H9 (cell line): ENCODE measurements around the gene ARPC5L. TPM values are rescaled to one million over a fixed set of nuclear protein-coding genes. Genes with fewer than 3 reads are reported as not detected.

Experiments used
- DNase-seq: peaks from one replicate; pipeline ENCODE4 v3.0.0-alpha.2; 2017
- H2AFZ ChIP-seq: one replicate; pipeline ENCODE4 v1.6.1; 2013; ENCODE audit warnings: mild to moderate bottlenecking, low read length, control low read depth, moderate library complexity
- H2AK5ac ChIP-seq: 2 replicates; pipeline ENCODE4 v1.6.1; 2013; ENCODE audit warnings: low read length, control low read depth, mixed read lengths; ENCODE audit not compliant: insufficient read length
- H2BK120ac ChIP-seq: one replicate; pipeline ENCODE4 v1.6.1; 2013; ENCODE audit warnings: low read depth, mild to moderate bottlenecking, low read length, control low read depth, inconsistent platforms; ENCODE audit not compliant: poor library complexity, severe bottlenecking
- H2BK12ac ChIP-seq: 2 replicates; pipeline ENCODE4 v1.6.1; 2013; ENCODE audit warnings: low read length, control low read depth, mixed read lengths, low read depth; ENCODE audit not compliant: insufficient read length
- H2BK15ac ChIP-seq: 2 replicates; pipeline ENCODE4 v1.6.1; 2013; ENCODE audit warnings: low read depth, low read length, control low read depth
- H2BK20ac ChIP-seq: one replicate; pipeline ENCODE4 v1.6.1; 2013; ENCODE audit warnings: low read depth, mild to moderate bottlenecking, low read length, control low read depth, inconsistent platforms; ENCODE audit not compliant: poor library complexity, severe bottlenecking
- H2BK5ac ChIP-seq: 2 replicates; pipeline ENCODE4 v1.6.1; 2013; ENCODE audit warnings: low read length, control low read depth, mixed read lengths; ENCODE audit not compliant: insufficient read length
- H3K14ac ChIP-seq: 2 replicates; pipeline ENCODE4 v1.6.1; 2013; ENCODE audit warnings: low read length, control low read depth; ENCODE audit not compliant: insufficient read depth
- H3K18ac ChIP-seq: 2 replicates; pipeline ENCODE4 v1.6.1; 2013; ENCODE audit warnings: low read depth, mild to moderate bottlenecking, mixed read lengths, low read length, control low read depth; ENCODE audit not compliant: insufficient read length
- H3K23ac ChIP-seq: 2 replicates; pipeline ENCODE4 v1.6.1; 2013; ENCODE audit warnings: low read length, control low read depth, mixed read lengths, low read depth; ENCODE audit not compliant: insufficient read length
- H3K23me2 ChIP-seq: 2 replicates; pipeline ENCODE4 v1.6.1; 2013; ENCODE audit warnings: low read depth, mild to moderate bottlenecking, mixed read lengths, low read length, control low read depth; ENCODE audit not compliant: insufficient read length, poor library complexity, severe bottlenecking
- H3K27ac ChIP-seq: 2 replicates; pipeline ENCODE4 v1.5.1; 2013; ENCODE audit warnings: low read length, control low read depth, mixed read lengths, low read depth; ENCODE audit not compliant: insufficient read length
- H3K27me3 ChIP-seq: 2 replicates; pipeline ENCODE4 v1.6.1; 2013; ENCODE audit warnings: low read length, control low read depth, inconsistent platforms; ENCODE audit not compliant: insufficient read depth
- H3K4ac ChIP-seq: 2 replicates; pipeline ENCODE4 v1.6.1; 2013; ENCODE audit warnings: low read depth, mild to moderate bottlenecking, control low read depth, inconsistent platforms, low read length, moderate library complexity
- H3K4me1 ChIP-seq: 2 replicates; pipeline ENCODE4 v1.6.1; 2013; ENCODE audit warnings: low read length, control low read depth, inconsistent platforms; ENCODE audit not compliant: insufficient read depth
- H3K4me2 ChIP-seq: 2 replicates; pipeline ENCODE4 v1.6.1; 2013; ENCODE audit warnings: low read length, control low read depth, mixed read lengths; ENCODE audit not compliant: insufficient read length, insufficient read depth
- H3K56ac ChIP-seq: 2 replicates; pipeline ENCODE4 v1.6.1; 2013; ENCODE audit warnings: low read depth, mild to moderate bottlenecking, mixed read lengths, low read length, control low read depth; ENCODE audit not compliant: insufficient read length
- H3K79me1 ChIP-seq: 2 replicates; pipeline ENCODE4 v1.6.1; 2013; ENCODE audit warnings: low read depth, mild to moderate bottlenecking, moderate library complexity, low read length, control low read depth, inconsistent platforms; ENCODE audit not compliant: insufficient read depth, poor library complexity, severe bottlenecking
- H3K79me2 ChIP-seq: 2 replicates; pipeline ENCODE4 v1.6.1; 2013; ENCODE audit warnings: low read length, control low read depth, inconsistent platforms; ENCODE audit not compliant: insufficient read depth
- H3K9ac ChIP-seq: 2 replicates; pipeline ENCODE4 v1.6.1; 2013; ENCODE audit warnings: low read length, control low read depth, mixed read lengths; ENCODE audit not compliant: insufficient read length; ENCODE audit errors: extremely low read depth
- H3K9me3 ChIP-seq: one replicate; pipeline ENCODE4 v1.6.1; 2013; ENCODE audit warnings: low read depth, low read length, inconsistent platforms; ENCODE audit not compliant: control insufficient read depth
- H3T11ph ChIP-seq: one replicate; pipeline ENCODE4 v1.6.1; 2013; ENCODE audit warnings: mild to moderate bottlenecking, low read length, control low read depth, inconsistent platforms
- H4K20me1 ChIP-seq: one replicate; pipeline ENCODE4 v1.6.1; 2013; ENCODE audit not compliant: control insufficient read depth, insufficient read length, insufficient read depth
- H4K5ac ChIP-seq: 2 replicates; pipeline ENCODE4 v1.6.1; 2013; ENCODE audit warnings: low read depth, mild to moderate bottlenecking, mixed read lengths, low read length, control low read depth; ENCODE audit not compliant: insufficient read length
- H4K8ac ChIP-seq: replicated peaks from 2 replicates; pipeline ENCODE4 v1.6.1; 2013; ENCODE audit warnings: low read length, control low read depth, mixed read lengths, low read depth; ENCODE audit not compliant: insufficient read length
- H4K91ac ChIP-seq: 2 replicates; pipeline ENCODE4 v1.6.1; 2013; ENCODE audit warnings: low read depth, mild to moderate bottlenecking, moderate library complexity, mixed read lengths, low read length, control low read depth; ENCODE audit not compliant: insufficient read length
- H3K27ac Mint-ChIP-seq, 3 experiments: 2 replicates in 2 of 3; 3 replicates in 1 of 3; pipeline ENCODE4 v1.8.0; 2020 to 2021; ENCODE audit warnings: mixed read lengths in 3 of 3, mild to moderate bottlenecking in 1 of 3, moderate library complexity in 1 of 3
- H3K27me3 Mint-ChIP-seq: 2 replicates; pipeline ENCODE4 v1.8.0; 2021; ENCODE audit warnings: low read depth, mild to moderate bottlenecking, moderate library complexity, mixed read lengths
- H3K36me3 Mint-ChIP-seq, 3 experiments: 2 replicates in 2 of 3; 3 replicates in 1 of 3; pipeline ENCODE4 v1.8.0; 2020 to 2021; ENCODE audit warnings: low read depth in 3 of 3, mixed read lengths in 3 of 3; ENCODE audit not compliant: insufficient read depth in 1 of 3
- H3K4me1 Mint-ChIP-seq, 2 experiments: 2 replicates each; pipeline ENCODE4 v1.8.0; 2020; ENCODE audit warnings: mixed read lengths in 2 of 2
- H3K4me3 Mint-ChIP-seq, 2 experiments: 2 replicates in 1 of 2; 3 replicates in 1 of 2; pipeline ENCODE4 v1.8.0; 2020 to 2021; ENCODE audit warnings: mild to moderate bottlenecking in 2 of 2, mixed read lengths in 2 of 2, moderate library complexity in 1 of 2
- H3K9me3 Mint-ChIP-seq, 2 experiments: 2 replicates in 1 of 2; 3 replicates in 1 of 2; pipeline ENCODE4 v1.8.0; 2020; ENCODE audit warnings: mild to moderate bottlenecking in 2 of 2, mixed read lengths in 2 of 2, moderate library complexity in 1 of 2
- WGBS: extraction: QIAGEN DNeasy Blood & Tissue Kit; methylation state at CpG from one replicate; pipeline ENCODE4 v1.1.7; 2013; ENCODE audit warnings: missing lambda C conversion rate, low lambda C conversion rate, mixed read lengths; ENCODE audit not compliant: insufficient read length; ENCODE audit errors: extremely low coverage; 5-methylcytosine and 5-hydroxymethylcytosine counted together
- total RNA-seq: library from RNA; stranded (reverse); gene quantifications from 2 replicates; pipeline ENCODE4 v1.2.1, GENCODE V29; 2021
- TF ChIP-seq, protein P1 (sequence below): fragments of 200-600 bp; sonication (generic); conservative IDR thresholded peaks from 3 replicates; pipeline ENCODE4 v1.8.0; 2021; ENCODE audit warnings: antibody characterized with exemption, mild to moderate bottlenecking

ARPC5L gene
- total RNA-seq, 1 experiment from 2014 or later, result 67.7 TPM

DNA sequence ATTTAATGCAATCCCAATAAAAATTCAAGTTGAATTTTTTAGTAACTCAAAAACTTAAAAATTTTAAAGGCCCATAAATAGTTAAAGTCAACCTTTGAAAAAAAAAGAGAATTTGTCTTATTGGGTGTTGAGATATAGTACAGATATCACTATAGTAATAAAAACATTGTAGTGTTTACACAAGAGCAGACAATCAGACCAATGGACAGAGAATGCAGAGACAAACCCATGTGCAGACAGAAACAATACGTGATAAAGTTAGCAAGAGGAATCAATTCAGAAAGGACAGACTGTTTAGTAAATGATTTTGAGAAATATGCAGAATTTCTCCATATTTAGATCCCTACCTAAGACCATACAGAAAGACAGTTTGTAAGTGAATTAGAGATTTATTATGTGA is 45.0 kb downstream of the ARPC5L start:
- H2BK5ac ChIP-seq, result no peak overlapping the region
- no peak overlapping the region for H2AFZ ChIP-seq
- H3K14ac ChIP-seq, result no peak overlapping the region
- H3K4me3 Mint-ChIP-seq, result no peak overlapping the region
- H3K4ac ChIP-seq, result no peak overlapping the region
- H3K79me2 ChIP-seq, result no peaks in the 10 kb centered on the region
- H3K79me1 ChIP-seq, result no peaks in the 10 kb centered on the region
- no peak overlapping the region for H3K9ac ChIP-seq
- no peaks in the 10 kb centered on the region for H3K9me3 ChIP-seq
- H2BK12ac ChIP-seq, result no peak overlapping the region
- H3K23ac ChIP-seq, result no peak overlapping the region
- H3T11ph ChIP-seq, result no peak overlapping the region
- H2BK20ac ChIP-seq, result no peak overlapping the region
- H3K23me2 ChIP-seq, result no peaks in the 10 kb centered on the region
- H3K4me1 Mint-ChIP-seq, result no peaks in the 10 kb centered on the region
- no peak for DNase-seq
- H4K91ac ChIP-seq, result no peak overlapping the region
- no peak overlapping the region for H3K18ac ChIP-seq
- H3K27me3 Mint-ChIP-seq, result no peaks in the 10 kb centered on the region
- no CpG with 5 or more reads among the region's 1 CpG for WGBS
- no peak overlapping the region for H2AK5ac ChIP-seq
- peaks cover 0 to 8% (median 6%) of the 10 kb centered on the region in 3 experiments; a peak in 3 of 7 replicates for H3K36me3 Mint-ChIP-seq
- no peak overlapping the region for H3K56ac ChIP-seq
- no peaks in the 10 kb centered on the region for H3K4me1 ChIP-seq
- TF ChIP-seq, protein P1, sequence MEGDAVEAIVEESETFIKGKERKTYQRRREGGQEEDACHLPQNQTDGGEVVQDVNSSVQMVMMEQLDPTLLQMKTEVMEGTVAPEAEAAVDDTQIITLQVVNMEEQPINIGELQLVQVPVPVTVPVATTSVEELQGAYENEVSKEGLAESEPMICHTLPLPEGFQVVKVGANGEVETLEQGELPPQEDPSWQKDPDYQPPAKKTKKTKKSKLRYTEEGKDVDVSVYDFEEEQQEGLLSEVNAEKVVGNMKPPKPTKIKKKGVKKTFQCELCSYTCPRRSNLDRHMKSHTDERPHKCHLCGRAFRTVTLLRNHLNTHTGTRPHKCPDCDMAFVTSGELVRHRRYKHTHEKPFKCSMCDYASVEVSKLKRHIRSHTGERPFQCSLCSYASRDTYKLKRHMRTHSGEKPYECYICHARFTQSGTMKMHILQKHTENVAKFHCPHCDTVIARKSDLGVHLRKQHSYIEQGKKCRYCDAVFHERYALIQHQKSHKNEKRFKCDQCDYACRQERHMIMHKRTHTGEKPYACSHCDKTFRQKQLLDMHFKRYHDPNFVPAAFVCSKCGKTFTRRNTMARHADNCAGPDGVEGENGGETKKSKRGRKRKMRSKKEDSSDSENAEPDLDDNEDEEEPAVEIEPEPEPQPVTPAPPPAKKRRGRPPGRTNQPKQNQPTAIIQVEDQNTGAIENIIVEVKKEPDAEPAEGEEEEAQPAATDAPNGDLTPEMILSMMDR, result no peak
- no peak overlapping the region for H4K8ac ChIP-seq
- H3K27me3 ChIP-seq, result no peaks in the 10 kb centered on the region
- H3K27ac Mint-ChIP-seq, result no peak overlapping the region
- H4K5ac ChIP-seq, result no peak overlapping the region
- no peaks in the 10 kb centered on the region for H4K20me1 ChIP-seq
- no peaks in the 10 kb centered on the region for H3K9me3 Mint-ChIP-seq
- H2BK120ac ChIP-seq, result no peak overlapping the region
- no peak overlapping the region for H2BK15ac ChIP-seq
- H3K27ac ChIP-seq, result no peak overlapping the region
- no peak overlapping the region for H3K4me2 ChIP-seq
